HTR-8/SVneo (cell line): Measurements from ENCODE around the gene EGFR.
A peak's percentile ranks its signal among the peaks of the same experiment; 100 is the strongest.

Experiments
- DNase-seq: peaks from one replicate; pipeline ENCODE4 v3.0.0; 2011; ENCODE audit warnings: low spot score, mixed read lengths; ENCODE audit not compliant: insufficient read length
- FAIRE-seq: peaks from 2 replicates; lab custom pipeline; 2011; peaks lifted over from hg19 to GRCh38; lab: Jason Lieb, UNC

The EGFR gene

GRCh38 chr7:55113760-55114540, 95.1 kb downstream of the EGFR start:
- no peak for FAIRE-seq

DNA sequence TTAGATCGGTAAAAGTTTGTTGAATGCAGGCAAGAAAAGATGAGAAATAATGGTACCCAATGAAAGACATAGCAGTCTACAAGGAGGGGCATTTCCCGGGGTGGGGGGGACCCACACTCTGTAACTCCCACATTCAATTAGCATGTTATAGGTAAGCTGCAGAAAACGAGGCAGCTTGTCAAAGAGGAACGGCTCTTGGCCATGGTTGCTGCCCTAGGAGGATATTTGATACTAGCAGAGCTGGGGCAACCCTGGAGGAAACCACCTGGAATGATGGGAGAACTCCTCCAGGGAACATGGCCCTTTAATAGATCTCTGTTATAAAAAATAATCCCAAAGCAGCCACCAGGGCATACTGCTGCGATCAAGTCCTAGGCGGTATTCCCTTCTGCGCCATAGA, 98.5 kb downstream of the EGFR start:
- FAIRE-seq = no peak
- no peak for DNase-seq

More at GRCh38 chr7:55113760-55114540, 95.1 kb downstream of the EGFR start:
- no peak for DNase-seq

- DNase-seq (no peak), FAIRE-seq (peak; percentile 31)
Measured at GRCh38 chr7:55118426-55118825, 99.6 kb downstream of the EGFR start.

GRCh38 chr7:55119571-55119970, 100.8 kb downstream of the EGFR start:
- DNase-seq (no peak), FAIRE-seq (no peak)

DNA sequence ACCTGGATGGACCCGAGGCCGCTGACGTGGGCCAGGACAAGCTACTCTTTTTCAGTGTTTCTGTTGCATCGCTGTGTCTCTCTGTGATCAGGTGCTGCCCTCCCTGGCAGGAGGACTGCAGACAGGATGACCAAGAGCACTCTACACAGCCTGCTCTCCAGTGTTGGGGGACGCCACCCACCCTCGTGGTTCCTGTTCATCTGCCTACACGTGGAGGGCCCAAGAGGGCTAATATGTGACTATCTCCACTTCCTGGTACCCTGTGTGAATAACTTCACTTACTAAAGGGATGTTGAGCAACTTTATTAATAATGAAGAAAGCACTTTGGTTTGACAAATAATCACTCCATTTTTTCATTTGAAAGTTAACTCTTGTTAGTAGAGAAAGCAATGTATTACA, 101.3 kb downstream of the EGFR start:
- DNase-seq (no peak), FAIRE-seq (no peak)

GRCh38 chr7:55120501-55121198, 101.8 kb downstream of the EGFR start:
- DNase-seq (no peak), FAIRE-seq (no peak)

DNA sequence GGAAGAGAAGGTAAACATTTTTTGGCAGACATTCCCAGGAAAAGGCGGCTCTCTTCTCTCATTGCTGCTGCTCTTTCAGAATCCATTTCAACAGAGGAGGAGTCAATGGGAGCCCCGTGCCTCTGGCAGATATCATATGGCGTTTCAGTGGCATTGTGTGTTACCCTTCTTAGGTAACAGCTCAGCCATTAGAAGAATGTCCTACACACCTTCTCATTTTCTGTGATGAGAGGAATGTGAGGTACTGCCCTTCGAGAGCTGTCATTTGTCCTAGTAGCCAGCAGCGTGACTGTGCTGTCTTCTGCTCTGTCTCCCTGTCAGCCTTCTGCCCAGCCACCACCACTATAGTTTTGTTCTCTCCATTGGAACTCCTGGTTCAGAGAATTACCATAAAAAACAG, 102.4 kb downstream of the EGFR start:
- FAIRE-seq = no peak
- no peak for DNase-seq

DNA sequence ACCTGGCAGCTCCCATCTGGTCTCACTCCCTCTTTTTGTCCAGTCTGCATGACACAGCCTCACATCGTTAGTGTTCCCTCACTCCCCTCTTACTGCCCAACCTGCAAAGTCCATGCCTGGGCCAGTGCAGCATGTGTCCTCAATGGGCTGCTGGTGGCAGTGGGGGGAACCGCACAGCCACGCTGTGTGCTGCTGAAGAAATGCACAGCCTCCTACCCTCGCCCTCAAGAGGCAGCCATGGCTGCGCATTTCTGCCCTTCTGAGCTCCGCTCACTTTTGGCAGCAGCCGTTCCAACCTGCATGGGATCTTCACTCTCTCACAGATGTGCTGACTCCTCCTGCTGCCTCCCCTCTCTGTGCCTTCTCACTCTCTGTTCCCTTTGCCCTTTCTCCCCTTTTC, 103.4 kb downstream of the EGFR start:
- no peak for FAIRE-seq
- no peak for DNase-seq

GRCh38 chr7:55124989-55125875, 106.4 kb downstream of the EGFR start:
- FAIRE-seq (no peak), DNase-seq (no peak)

- DNase-seq = no peak
- FAIRE-seq = no peak
Measured at GRCh38 chr7:55127135-55127551, 108.3 kb downstream of the EGFR start.

DNA sequence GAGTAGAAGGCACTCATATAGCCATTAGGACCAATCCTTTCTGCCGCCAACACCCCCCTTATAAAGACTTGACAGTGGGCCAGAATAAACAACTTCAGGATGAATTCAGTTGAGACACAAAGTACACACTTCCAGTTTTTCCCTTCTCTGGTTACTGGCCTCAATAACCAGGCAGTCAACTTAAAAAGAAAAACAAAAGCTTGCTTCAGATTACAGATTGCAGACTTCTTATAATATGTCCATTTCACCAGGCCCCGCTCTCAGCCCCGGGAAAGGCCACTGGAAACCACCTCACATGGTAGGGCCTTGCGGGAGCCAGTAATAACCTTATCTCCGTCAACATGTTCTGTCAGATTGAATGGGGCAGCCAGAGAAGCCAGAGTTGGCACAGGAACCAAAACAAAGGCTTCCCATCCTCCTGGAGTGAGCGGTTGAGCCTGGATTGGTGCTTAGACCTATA, 108.8 kb downstream of the EGFR start:
- DNase-seq (no peak), FAIRE-seq (no peak)

GRCh38 chr7:55128693-55129394, 110.0 kb downstream of the EGFR start:
- no peak for DNase-seq
- FAIRE-seq = no peak

- FAIRE-seq = no peak
- peak; percentile 29 for DNase-seq
Measured at GRCh38 chr7:55129541-55130394, 111.0 kb downstream of the EGFR start.

DNA sequence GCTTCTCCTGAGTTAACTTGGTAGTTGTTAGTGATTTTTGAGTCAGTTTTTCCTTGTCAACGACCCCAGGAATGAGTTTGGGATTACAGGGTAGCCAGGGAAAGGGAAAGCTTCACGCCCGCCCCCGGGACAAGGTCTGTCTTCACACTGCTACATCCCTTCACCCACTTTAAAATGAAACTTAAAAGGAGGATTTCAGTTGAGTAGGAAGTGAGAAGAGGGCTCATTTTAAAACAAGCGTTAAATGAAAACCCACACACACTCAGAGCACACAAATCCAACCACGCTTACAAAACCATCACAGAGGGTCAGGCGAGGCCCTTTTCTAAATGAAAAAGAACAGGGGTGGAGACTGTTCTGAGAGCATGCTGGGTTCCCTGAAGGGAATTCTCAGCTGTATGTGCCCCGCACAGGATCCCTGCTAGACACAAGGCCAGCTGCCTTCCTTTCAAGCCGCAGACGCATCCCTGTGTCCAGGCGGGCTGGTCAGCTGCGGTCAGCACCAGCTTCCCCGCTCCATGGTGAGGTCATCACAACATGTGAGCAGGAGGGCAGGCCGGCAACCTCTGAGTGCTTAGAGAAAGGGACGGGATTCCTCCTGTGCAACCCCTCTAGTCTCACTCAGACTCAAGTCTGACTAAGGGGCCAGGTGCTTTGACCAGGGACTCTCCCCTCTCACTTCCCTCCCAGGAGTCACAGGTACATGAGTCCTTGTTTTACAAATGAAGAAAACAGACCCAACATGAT, 111.8 kb downstream of the EGFR start:
- no peak for FAIRE-seq

GRCh38 chr7:55131142-55131929, 112.5 kb downstream of the EGFR start:
- FAIRE-seq (peak; percentile 16), DNase-seq (no peak)

More for the DNA sequence above, 111.8 kb downstream of the EGFR start:
- no peak for DNase-seq

DNA sequence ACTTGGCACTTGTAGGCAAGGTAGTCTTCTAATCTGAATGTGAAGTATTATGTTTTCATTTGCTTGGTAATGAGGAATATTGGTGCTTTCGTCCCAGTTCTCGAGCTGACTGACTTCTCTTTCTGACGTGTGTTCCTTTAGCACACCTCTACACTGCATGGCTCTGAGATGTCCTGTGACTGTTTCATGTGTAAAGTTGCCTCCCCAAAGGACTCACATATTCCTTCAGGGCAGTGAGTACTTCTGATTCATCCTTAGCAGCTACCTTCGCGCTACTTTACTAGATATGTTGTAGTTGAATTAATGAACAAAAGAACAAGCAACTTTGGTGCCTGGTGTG, 113.7 kb downstream of the EGFR start:
- FAIRE-seq = no peak

GRCh38 chr7:55132890-55133551, 114.2 kb downstream of the EGFR start:
- DNase-seq (peak; percentile 78), FAIRE-seq (peak; percentile 92)

More for the DNA sequence above, 113.7 kb downstream of the EGFR start:
- DNase-seq = no peak
